ENCODE measurements around the gene NLRP5.

DNA sequence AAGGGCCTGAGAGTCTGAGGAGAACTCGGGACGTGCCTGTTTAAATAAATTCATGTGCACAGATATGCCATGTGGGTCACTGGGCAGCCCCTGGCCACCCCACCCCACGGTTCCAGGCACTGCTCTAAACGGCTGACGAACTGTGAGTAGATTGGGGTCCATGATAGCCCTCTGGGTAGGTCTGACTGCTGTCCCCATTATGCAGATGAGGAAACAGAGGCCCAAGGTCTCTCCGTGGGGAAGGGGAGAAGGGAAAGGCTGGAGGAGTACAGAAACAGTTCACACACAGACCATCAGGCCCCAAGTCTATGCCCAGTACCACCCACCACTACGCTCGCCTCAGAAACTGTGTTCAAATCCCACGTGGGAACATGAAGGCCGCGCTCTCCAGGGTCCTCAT is 120.4 kb downstream of the NLRP5 start:
- no peak for TF ChIP-seq POLR2AphosphoS5 (IDR thresholded peaks at IDR 0.05; ENCODE audit: low read depth)
- TF ChIP-seq, protein P1, sequence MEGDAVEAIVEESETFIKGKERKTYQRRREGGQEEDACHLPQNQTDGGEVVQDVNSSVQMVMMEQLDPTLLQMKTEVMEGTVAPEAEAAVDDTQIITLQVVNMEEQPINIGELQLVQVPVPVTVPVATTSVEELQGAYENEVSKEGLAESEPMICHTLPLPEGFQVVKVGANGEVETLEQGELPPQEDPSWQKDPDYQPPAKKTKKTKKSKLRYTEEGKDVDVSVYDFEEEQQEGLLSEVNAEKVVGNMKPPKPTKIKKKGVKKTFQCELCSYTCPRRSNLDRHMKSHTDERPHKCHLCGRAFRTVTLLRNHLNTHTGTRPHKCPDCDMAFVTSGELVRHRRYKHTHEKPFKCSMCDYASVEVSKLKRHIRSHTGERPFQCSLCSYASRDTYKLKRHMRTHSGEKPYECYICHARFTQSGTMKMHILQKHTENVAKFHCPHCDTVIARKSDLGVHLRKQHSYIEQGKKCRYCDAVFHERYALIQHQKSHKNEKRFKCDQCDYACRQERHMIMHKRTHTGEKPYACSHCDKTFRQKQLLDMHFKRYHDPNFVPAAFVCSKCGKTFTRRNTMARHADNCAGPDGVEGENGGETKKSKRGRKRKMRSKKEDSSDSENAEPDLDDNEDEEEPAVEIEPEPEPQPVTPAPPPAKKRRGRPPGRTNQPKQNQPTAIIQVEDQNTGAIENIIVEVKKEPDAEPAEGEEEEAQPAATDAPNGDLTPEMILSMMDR (IDR thresholded peaks at IDR 0.05; ENCODE audit: insufficient read depth, low read length): no peak
- TF ChIP-seq, protein P2, sequence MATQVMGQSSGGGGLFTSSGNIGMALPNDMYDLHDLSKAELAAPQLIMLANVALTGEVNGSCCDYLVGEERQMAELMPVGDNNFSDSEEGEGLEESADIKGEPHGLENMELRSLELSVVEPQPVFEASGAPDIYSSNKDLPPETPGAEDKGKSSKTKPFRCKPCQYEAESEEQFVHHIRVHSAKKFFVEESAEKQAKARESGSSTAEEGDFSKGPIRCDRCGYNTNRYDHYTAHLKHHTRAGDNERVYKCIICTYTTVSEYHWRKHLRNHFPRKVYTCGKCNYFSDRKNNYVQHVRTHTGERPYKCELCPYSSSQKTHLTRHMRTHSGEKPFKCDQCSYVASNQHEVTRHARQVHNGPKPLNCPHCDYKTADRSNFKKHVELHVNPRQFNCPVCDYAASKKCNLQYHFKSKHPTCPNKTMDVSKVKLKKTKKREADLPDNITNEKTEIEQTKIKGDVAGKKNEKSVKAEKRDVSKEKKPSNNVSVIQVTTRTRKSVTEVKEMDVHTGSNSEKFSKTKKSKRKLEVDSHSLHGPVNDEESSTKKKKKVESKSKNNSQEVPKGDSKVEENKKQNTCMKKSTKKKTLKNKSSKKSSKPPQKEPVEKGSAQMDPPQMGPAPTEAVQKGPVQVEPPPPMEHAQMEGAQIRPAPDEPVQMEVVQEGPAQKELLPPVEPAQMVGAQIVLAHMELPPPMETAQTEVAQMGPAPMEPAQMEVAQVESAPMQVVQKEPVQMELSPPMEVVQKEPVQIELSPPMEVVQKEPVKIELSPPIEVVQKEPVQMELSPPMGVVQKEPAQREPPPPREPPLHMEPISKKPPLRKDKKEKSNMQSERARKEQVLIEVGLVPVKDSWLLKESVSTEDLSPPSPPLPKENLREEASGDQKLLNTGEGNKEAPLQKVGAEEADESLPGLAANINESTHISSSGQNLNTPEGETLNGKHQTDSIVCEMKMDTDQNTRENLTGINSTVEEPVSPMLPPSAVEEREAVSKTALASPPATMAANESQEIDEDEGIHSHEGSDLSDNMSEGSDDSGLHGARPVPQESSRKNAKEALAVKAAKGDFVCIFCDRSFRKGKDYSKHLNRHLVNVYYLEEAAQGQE (IDR thresholded peaks at IDR 0.05; ENCODE audit: insufficient replicate concordance, low read depth): no peak
